GM18505 (cell line): Measurements from ENCODE around the gene TRPM3.

Source experiments
- ATAC-seq: cut with Tn5 transposase; IDR thresholded peaks from one replicate; pipeline ENCODE4 v1.9.1; 2021; ENCODE audit not compliant: unreplicated experiment
- POLR2A ChIP-seq: IDR thresholded peaks from 4 replicates; pipeline ENCODE4 v1.6.1; 2011; ENCODE audit warnings: borderline replicate concordance; ENCODE audit not compliant: insufficient read depth, insufficient read length; ENCODE audit errors: extremely low read depth

Gene TRPM3

GRCh38 chr9:71121275-71122021, at the start of gene TRPM3:
TSS of gene TRPM3 (minus strand) at chr9:71121621. CDS start at chr9:71121354, 267 bp downstream.
- ATAC-seq, result no peak
- no peak for TF ChIP-seq POLR2A

- no peak for TF ChIP-seq POLR2A
- ATAC-seq, result no peak
These were observed 47.0 kb upstream of the TRPM3 start for GRCh38 chr9:71168418-71168817.

- ATAC-seq, result no peak
These were observed 40.7 kb upstream of the TRPM3 start for GRCh38 chr9:71162126-71162525.

GRCh38 chr9:71157731-71158130, 36.3 kb upstream of the TRPM3 start:
- ATAC-seq, result no peak
- no peak for TF ChIP-seq POLR2A

More at GRCh38 chr9:71162126-71162525, 40.7 kb upstream of the TRPM3 start:
- no peak for TF ChIP-seq POLR2A

- no peak for TF ChIP-seq POLR2A
- ATAC-seq, result no peak
These were observed 25.9 kb upstream of the TRPM3 start for GRCh38 chr9:71147368-71147767.

- TF ChIP-seq POLR2A, result no peak
These were observed 25.1 kb upstream of the TRPM3 start for GRCh38 chr9:71146511-71146910.

GRCh38 chr9:71145179-71145578, 23.8 kb upstream of the TRPM3 start:
- ATAC-seq, result no peak

More at GRCh38 chr9:71146511-71146910, 25.1 kb upstream of the TRPM3 start:
- ATAC-seq, result no peak

GRCh38 chr9:71144495-71144894, 23.1 kb upstream of the TRPM3 start:
- no peak for TF ChIP-seq POLR2A
- ATAC-seq, result no peak

More at GRCh38 chr9:71145179-71145578, 23.8 kb upstream of the TRPM3 start:
- no peak for TF ChIP-seq POLR2A

GRCh38 chr9:71136696-71137095, 15.3 kb upstream of the TRPM3 start:
- no peak for TF ChIP-seq POLR2A
- no peak for ATAC-seq

- no peak for TF ChIP-seq POLR2A
- no peak for ATAC-seq
These were observed 9.7 kb upstream of the TRPM3 start for GRCh38 chr9:71131145-71131544.

GRCh38 chr9:71130521-71130920, 9.1 kb upstream of the TRPM3 start:
- TF ChIP-seq POLR2A, result no peak
- ATAC-seq, result no peak

- ATAC-seq, result no peak
These were observed 7.4 kb upstream of the TRPM3 start for GRCh38 chr9:71128796-71129195.

GRCh38 chr9:71127301-71127700, 5.9 kb upstream of the TRPM3 start:
- ATAC-seq, result no peak

More at GRCh38 chr9:71128796-71129195, 7.4 kb upstream of the TRPM3 start:
- TF ChIP-seq POLR2A, result no peak

GRCh38 chr9:71122421-71122820, 1.0 kb upstream of the TRPM3 start:
- TF ChIP-seq POLR2A, result no peak
- no peak for ATAC-seq

More at GRCh38 chr9:71127301-71127700, 5.9 kb upstream of the TRPM3 start:
- TF ChIP-seq POLR2A, result no peak
